ENCODE results near the gene PINLYP.

PINLYP gene

GRCh38 chr19:43605875-43606568 is 30.4 kb downstream of the PINLYP start:
- H3K4me3 ChIP-seq (replicated peaks; ENCODE audit: low read depth, low read length) = no peak overlapping the region
- no peak for DNase-seq (ENCODE audit: extremely low read depth, low read depth)
- TF ChIP-seq, protein P1, sequence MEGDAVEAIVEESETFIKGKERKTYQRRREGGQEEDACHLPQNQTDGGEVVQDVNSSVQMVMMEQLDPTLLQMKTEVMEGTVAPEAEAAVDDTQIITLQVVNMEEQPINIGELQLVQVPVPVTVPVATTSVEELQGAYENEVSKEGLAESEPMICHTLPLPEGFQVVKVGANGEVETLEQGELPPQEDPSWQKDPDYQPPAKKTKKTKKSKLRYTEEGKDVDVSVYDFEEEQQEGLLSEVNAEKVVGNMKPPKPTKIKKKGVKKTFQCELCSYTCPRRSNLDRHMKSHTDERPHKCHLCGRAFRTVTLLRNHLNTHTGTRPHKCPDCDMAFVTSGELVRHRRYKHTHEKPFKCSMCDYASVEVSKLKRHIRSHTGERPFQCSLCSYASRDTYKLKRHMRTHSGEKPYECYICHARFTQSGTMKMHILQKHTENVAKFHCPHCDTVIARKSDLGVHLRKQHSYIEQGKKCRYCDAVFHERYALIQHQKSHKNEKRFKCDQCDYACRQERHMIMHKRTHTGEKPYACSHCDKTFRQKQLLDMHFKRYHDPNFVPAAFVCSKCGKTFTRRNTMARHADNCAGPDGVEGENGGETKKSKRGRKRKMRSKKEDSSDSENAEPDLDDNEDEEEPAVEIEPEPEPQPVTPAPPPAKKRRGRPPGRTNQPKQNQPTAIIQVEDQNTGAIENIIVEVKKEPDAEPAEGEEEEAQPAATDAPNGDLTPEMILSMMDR (IDR thresholded peaks at IDR 0.05; ENCODE audit: low read depth, low read length, missing control alignments) = no peak

- DNase-seq (ENCODE audit: extremely low read depth, low read depth) = no peak
- TF ChIP-seq, protein P1 (IDR thresholded peaks at IDR 0.05; ENCODE audit: low read depth, low read length, missing control alignments) = no peak
- H3K4me3 ChIP-seq (replicated peaks; ENCODE audit: low read depth, low read length) = no peak overlapping the region
These were observed 31.1 kb downstream of the PINLYP start for GRCh38 chr19:43606569-43607229.

DNA sequence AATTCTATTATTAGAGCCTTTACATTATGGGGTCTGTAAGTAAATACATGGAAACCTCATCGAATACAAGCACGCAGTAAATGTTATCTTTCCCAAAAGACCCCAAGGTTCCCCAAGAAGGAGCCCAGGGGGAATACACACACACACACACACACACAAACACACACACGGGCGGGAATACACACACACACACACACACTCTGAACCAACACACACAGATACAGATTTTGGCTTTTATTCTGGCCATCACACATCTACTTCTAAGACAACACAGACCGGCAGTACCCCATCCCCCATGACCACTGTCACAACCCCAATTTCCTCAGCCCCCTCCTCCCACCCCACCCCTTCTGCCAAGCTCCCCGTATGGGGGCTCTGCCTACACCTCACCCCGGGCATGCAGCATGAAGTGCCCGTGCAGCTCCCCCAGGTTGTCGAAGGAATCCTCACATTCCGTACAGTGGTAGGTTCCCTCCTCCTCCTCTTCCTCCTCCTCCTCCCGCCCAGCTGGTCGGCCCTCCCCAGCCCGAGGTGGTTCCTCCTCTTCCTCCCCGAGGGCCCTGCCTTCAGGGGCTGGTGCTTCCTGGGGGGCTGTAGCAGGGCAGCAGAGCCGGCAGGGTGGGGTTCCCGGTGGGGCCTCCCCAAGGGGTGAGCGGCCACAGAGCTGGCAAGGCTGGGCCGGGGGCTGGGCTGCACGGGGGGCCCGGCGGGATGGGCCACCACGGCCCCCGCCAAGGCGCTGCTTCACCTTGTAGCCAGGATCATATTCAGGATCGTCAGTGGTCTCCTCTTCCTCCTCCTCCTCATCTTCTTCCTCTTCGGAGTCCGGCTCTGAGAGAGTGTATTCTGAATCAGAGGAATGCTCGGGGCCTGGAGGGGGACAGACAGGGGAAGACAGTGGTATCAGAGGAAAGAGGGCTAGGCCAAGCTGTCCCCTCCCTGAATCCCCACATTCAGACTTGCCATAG is 31.9 kb downstream of the PINLYP start:
- DNase-seq (ENCODE audit: extremely low read depth, low read depth) = no peak
- TF ChIP-seq, protein P1 (IDR thresholded peaks at IDR 0.05; ENCODE audit: low read depth, low read length, missing control alignments) = no peak
- H3K4me3 ChIP-seq (replicated peaks; ENCODE audit: low read depth, low read length) = no peak overlapping the region

DNA sequence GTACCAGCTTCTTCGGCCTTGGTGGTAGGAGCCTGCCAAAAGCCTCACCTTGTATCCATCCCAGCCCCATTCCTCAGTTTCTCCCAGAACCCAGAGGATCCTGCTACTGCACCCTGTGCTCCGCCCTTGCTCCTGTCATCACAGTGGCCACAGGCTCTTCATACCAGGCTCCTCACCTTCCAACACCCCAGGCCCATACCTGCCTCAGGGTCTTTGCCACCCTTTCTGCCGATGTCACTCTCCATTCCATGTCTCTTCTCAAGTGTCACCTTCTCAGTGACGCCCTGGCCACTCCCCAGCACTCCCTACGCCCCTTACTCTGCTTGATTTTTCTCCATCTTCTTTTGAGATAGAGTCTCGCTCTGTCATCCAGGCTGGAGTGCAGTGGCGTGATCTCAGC is 34.3 kb downstream of the PINLYP start:
- TF ChIP-seq, protein P1 (IDR thresholded peaks at IDR 0.05; ENCODE audit: low read depth, low read length, missing control alignments) = no peak
- no peak for DNase-seq (ENCODE audit: extremely low read depth, low read depth)
- no peak overlapping the region for H3K4me3 ChIP-seq (replicated peaks; ENCODE audit: low read depth, low read length)

- TF ChIP-seq, protein P1 (IDR thresholded peaks at IDR 0.05; ENCODE audit: low read depth, low read length, missing control alignments) = no peak
- H3K4me3 ChIP-seq (replicated peaks; ENCODE audit: low read depth, low read length) = no peak overlapping the region
- no peak for DNase-seq (ENCODE audit: extremely low read depth, low read depth)
These were observed 34.9 kb downstream of the PINLYP start for GRCh38 chr19:43610493-43610892.

DNA sequence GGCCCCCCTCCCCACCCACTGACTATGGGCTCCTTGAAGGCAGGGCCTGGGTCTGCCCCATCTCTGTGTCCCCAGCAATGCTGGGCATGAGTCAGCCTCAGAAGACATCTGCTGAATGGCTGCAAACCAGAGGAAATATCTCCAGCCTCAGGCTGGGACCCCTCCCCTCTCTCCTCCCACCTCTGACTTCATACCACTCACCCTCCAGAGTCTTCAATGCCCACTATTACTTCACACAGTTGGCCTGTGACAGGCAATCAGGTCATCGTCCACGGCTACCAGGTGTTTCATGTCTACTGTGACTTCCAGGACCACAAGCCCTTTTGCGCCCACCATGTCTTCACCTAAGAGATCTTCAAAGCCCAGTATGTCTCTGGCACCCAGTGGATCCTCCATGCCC is 36.2 kb downstream of the PINLYP start, which contains the start of gene SRRM5:
Gene SRRM5 (plus strand): TSS at position 301 of the 400 bp plus-strand sequence. CDS start 34 bp downstream, at position 335.
- no peak within 1 kb of the TSS for H3K4me3 ChIP-seq (replicated peaks; ENCODE audit: low read depth, low read length)
- TF ChIP-seq, protein P1 (IDR thresholded peaks at IDR 0.05; ENCODE audit: low read depth, low read length, missing control alignments) = no peak
- DNase-seq (ENCODE audit: extremely low read depth, low read depth) = no peak
